Limb (tissue), 2 donors: ENCODE data around the gene LARP6.
"Not testable (repeated sequence)": the region's sequence is repeated elsewhere in the genome, so short reads cannot be mapped to it uniquely, and the experiment has no call there.

ENCODE experiments used
- DNase-seq, 2 donors: peaks; one replicate each; pipeline ENCODE4 v3.0.0-alpha.2; 2016; ENCODE audit errors: extremely low spot score in 2 of 2

Gene LARP6

DNA sequence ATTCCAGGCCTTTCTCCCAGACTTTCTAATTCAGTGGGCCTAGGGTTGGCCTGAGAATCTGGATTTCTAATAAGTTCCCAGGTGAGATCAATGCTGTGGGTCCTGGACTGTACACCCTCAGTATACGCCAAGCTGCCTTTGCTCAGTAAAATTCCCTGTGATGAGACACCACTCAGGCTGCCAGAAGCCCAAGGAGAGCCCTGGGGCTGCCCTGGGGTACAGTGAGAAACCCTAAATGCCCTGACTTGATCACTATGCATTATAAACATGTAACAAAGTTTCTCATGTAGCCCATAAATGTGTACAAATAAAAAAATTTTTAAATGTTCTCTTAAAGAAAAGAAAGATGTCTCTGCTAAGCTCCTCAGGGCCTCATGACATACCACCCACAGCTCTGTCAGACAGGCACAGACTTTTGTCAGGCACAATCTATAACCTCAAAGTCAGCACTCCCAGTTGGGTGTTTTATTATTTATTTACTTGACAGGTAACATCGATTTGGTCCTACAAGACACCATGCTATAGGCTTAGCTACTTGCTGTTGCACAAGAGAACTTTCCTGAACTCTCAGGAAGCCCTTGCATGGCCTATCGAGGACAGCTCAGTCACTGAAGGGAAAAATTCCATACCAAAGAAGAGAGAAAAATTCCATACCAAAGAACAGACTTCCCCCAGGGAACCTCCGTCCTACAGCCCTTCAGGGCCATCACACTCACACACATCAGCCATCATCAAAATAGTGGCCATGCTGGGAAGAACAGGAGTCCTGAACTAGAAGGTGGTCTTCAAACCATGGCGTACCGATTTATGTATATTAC is 22.7 kb downstream of the LARP6 start:
- DNase-seq = no peak

DNA sequence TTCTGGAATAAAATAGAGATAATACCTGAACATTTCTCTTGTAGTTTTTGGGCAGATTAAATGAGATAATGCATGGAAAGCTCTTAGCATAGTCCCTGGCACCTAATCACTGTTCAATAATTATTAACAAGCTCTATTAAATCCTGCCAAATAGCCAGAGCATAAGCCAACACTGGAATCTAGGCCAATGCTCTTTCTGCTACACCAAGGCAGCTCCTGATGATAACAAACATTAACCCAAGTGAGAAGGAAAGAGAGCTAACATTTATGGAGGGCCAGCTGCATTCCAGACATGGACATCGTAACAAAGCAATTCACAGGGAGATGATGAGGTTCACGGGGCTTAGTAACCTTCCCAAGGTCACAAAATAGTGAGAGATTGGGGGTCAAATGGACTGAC is 23.3 kb downstream of the LARP6 start:
- no peak for DNase-seq

DNA sequence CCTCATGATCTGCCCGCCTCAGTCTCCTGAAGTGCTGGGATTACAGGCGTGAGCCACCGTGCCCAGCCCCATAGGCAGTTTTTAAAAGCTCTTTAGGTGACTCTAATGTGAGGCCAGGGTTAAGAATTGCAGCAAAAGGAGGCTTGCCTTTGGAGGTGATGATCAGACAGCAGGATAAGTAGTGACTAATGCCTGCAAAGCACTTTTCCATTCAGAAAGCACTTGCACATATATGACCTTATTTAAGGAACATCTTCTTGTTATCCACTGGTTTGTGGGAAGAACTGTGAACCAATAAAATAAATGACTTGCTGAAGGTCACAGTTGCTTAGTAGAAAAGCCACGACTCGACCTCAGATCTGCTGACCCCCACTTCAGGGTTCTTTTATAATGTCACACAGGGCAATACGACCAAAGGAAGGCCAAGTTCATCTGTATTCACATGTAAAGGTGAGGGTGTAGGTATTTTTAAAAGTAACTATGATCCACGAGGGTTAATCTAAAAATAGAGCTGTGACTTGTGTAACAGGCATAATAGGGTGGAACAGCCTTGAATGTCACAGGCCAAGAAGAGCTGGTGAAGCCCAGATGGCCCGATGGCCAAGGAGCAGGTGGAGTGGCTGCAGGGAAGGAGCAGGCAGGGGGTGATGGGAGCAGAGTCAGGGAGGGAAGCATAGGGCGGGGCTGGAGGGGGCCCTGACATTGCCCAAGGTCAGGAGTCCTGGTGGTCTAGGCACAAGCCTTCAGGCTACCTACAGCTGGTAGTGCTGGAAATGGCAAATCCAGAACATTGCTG is 24.4 kb downstream of the LARP6 start:
- no peak for DNase-seq

DNA sequence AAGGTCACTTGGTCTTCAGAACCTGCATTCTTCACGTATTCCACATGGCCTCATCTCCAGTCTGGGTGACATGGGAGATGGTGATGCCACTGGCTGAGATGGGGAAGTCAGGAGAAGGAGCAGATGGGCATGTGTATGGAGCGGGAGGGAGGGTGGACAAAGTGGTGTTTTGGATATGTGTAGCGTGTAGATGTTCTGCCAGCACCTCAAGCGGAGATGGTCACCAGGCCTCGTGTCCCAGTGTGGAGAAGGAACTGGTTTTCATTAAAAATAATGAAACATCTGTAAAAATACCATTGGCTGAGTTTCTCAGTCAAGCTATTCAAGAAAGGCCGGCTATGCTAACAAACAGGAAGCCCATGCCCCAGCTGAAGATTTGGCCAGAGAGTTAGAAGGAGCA is 26.2 kb downstream of the LARP6 start:
- no peak for DNase-seq

DNA sequence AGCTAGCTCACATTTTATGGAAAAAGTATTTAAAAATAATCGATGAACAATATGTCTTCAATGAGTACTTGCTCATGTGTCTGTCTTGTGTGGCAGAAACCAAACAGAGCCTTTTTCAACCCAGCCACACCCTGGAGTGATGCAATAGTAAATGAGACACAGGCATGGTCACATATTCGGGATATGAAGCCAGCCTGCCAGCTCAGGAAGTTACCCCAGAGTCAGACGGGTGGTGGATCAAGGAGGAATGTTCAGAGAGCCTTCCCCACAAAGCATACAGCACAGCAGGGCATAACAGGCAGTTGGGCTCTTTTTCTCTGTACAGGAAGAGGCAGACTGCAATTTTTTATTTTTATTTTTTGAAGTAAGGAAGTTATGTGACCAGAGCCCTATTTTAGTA is 27.3 kb downstream of the LARP6 start:
- no peak for DNase-seq

DNA sequence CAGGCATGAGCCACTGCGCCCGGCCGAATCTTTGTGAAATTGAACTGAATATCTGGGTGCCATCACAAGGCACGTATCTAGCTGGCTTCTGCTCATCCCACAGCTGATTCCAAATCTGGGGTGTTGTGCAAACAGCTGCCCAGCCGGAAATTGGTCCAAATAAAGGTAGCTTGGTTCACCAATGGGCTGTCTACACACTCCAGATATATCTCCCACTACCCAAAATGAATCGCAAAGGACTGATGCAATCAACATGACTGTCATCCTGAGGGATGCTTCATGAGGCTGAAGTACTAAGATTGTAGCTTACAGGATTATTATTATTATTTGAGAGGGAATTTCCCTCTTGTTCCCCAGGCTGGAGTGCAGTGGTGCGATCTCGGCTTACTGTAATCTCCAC is 28.1 kb downstream of the LARP6 start:
- DNase-seq = no peak

DNA sequence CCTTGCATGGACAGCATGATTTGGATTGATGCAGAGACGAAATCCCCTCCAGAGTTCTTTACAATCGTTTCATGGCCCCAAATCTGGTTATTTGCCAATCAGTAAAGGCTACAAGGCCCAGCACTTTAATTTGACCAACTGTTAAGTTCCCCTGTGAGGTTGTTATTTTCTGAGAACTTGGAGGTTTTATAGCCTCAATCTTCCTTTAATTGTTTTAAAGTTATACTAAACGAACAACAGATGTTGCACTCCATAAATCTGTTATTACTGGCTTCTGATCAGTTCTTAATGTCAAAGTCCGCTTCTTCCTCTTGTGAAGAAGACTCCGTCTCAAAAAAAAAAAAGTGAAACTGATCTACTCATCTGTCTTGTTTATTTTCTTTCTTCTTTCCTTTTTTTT is 30.8 kb downstream of the LARP6 start:
- peak in 1 of 2 donors; percentile 32 for DNase-seq

DNA sequence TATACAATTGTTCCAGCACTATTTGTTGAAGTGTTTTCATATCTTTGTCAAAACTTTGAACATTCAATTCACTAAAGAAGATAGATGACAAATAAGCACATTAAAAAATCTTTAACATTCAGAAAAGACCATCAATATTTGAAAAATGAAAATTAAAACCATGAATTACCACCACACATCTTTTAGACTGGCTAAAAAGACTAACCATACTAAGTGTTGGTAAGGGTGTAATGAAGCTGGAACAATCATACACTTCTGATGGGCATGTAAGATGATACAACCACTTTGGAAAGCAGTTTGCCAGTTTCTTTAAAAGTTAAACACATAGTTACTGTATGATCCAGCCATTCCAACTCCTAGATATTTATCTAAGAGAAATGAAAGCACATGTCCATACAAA is 33.7 kb downstream of the LARP6 start:
- no peak for DNase-seq

DNA sequence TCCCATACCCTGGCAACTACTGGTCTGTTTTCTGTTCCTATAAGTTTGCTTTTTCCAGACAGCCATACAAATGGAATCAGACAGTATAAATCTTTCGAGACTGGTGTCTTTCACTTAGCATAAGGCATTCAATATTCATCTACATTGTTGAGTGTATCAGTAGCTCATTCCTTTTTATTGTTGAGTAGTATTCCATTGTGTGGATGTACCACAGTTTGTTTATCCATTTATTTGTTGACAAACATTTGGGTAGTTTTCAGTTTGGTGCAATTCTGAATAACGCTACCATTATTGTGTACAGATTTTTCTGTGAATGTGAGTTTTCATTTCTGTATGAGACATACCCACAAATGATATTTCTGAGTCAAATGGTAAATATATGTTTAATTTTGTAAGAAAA is 35.4 kb downstream of the LARP6 start:
- no peak for DNase-seq

DNA sequence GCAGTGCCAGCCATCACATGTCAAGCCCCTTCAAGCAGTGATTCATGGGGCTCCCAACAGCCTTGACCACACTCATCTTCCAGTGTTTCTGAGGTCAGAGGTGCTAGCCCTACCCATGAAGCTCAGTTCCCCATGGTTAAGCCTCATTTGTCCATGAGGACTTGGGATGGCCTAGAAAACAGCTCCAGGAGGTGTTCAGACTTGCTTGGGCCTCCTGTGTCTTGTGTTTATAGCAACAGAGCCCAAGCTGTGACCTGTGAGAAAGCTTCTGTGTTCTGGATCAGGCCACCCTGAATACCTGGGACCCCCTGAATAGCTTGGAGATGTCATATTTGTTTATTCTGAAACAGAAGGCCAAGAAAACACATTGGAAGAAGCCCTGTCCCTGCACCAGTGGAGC is 36.7 kb downstream of the LARP6 start:
- DNase-seq = no peak

DNA sequence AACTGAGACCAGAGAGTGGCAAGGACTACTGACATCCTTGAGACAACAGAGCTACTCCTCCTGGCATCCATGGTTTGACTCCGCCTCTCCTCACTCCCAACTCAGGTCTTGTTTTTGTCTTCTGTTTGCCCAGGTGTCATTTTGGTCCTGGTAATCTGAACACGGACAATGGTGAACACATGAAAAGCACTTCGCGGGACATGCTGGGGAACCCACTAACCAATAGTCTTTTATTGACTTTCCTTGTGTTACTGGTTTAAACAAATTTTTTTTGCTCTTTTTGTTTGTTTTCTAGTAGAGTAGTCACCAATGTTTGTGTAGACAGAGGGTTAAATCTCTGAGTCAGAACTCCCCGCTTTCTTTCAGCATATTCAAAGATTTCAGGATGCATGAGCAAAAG is 38.4 kb downstream of the LARP6 start:
- DNase-seq = no peak

DNA sequence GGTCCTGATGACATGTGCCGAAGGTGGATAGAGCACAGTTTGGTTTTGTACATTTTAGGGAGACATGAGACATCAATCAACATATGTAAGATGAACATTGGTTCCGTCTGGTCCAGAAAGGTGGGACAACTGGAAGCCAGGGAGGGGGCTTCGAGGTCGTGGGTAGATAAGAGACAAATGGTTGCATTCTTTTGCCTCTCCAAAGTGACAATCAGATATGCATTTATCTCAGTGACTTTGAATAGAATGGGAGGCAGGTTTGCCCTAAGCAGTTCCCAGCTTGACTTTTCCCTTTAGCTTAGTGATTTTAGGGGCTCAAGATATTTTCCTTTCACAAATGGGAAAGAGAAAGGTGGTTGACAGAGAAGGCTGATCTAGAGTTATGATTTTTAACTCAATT is 38.9 kb downstream of the LARP6 start:
- not testable (repeated sequence) for DNase-seq

DNA sequence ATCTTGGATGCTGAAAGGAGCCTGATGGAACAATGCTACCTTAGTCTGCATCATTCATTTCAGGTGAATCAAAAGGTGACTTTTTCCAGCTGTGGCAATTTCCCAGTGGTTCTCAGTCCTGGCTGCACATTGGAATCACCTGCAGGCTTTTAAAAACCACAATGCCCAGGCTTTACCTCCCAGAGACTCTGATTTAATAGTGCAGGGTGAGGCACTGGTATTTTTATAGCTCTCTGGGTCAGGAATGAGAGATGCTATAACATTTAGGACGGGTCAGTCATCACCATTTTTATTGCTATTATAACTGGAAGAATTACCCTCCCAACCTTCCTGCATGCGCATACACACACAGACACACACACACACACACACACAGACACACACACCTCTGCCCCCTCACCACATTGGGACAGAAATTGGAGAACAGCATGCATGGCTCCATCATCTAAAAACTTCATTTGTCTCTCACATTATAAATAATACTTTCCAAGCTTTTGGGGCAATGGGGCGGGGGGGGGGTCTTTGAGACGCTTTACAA is 41.1 kb downstream of the LARP6 start:
- DNase-seq = no peak

DNA sequence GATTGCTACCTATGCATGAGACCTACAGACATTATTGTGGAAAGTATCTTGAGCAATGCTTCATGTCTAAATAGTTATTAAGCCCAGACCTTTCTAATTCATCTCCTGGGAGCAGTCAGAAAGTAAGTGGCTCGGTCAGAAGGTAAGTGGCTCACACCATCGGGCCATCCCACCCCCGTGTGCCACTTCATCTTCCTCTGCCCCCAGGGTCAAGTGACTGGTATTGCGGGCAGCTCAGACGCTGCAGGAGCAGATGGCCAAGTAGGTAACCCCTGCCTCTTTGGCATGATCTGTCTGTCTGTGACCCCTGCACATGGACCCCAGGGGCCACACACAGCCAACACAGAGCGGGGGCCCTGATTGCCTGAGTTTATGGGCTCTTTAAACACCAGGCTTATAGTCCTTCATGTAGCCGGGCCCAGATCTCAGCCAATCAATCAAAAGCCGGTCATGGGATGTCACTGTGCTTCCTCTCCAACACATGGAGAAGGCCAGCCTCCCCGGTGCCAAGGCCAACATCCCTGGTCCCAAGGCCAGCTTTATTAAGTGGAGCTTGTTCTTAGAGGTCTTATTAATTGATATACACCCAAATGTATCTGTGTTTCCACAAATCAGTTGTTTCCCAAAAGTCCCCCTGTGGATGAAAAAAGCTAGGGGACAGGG is 42.9 kb downstream of the LARP6 start:
- no peak for DNase-seq

DNA sequence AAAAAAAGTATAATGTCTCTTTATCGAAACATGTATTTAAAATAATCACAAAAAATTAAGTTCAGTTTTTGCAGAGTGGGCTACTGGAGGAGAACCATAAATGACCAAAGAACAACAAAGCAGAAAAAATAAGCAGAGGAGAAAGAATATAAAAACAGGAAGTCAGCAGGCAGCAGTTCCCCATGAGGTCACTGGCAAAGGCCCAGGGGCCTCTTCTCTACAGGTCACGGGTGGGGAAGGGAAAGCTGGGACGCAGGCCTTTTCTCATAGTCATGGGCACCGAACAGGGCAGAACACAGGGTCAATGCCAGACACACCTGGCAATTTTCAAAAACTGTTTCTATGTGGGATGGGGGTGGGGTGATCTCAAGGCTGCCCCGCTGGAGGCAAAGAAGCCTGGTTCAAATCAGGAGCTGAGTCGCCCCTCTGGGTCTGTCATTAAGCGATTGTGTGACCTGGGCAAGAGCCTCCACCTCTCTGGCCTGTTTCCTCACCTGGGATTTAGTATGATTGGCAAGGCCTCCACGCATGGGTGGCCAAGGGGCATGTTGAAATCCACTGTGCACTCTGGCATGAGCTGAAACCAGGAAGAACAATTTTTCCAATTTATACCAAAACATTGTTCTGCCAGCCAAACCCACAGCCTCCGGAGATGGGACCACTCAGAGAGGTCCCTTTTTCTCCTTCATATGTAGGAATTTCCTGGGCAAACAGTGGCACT is 46.8 kb downstream of the LARP6 start:
- DNase-seq = no peak

DNA sequence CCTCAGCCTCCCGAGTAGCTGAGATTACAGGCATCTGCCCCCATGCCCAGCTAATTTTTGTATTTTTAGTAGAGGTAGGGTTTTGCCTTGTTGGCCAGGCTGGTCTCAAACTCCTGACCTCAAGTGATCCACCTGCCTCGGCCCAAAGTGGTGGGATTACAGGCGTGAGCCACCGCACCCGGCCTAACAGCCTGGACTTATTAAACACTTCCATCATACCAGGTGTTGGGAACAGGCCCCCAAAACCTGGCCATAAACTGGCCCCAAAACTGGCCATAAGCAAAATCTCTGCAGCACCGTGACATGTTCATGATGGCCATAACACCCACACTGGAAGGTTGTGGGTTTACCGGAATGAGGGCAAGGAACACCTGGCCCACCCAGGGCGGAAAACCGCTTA is 49.6 kb downstream of the LARP6 start:
- DNase-seq = not testable (repeated sequence)

DNA sequence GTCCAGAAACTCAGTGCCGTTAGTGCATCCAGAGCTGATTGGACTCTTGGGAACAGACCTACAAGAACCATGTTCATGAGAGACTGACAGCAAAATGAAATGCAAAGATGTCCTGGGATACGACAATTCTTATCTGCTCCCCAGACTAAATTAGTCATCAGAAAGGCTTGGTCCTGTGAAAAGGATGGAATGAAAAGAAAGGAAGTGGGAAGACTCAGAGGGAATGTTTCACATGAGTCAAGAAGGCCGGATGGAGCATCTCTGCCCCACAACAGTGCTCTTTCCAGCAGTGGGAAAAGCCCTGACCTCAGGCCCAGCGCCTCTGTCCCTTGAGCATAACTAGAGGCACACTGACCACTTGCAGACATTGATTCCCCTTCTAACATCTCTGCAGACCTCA is 51.3 kb downstream of the LARP6 start:
- DNase-seq = no peak

DNA sequence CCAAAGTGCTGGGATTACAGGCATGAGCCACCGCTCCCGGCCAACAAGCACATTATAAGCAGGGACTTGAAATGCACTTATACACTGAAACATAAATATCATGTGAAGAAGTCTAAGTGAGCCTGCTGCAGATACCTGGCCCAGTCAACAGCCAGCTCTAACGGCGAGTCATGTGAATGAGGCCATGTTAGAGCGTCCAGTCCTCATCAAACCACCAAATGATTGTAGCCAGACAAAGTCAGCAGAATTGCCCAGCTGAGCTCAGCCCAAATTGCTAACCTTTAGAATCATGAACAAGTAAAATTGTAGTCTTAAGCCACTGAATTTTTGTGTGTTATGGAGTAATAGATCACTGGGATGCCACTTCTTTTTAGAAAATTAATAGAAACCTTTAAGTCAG is 52.8 kb downstream of the LARP6 start:
- DNase-seq = no peak

DNA sequence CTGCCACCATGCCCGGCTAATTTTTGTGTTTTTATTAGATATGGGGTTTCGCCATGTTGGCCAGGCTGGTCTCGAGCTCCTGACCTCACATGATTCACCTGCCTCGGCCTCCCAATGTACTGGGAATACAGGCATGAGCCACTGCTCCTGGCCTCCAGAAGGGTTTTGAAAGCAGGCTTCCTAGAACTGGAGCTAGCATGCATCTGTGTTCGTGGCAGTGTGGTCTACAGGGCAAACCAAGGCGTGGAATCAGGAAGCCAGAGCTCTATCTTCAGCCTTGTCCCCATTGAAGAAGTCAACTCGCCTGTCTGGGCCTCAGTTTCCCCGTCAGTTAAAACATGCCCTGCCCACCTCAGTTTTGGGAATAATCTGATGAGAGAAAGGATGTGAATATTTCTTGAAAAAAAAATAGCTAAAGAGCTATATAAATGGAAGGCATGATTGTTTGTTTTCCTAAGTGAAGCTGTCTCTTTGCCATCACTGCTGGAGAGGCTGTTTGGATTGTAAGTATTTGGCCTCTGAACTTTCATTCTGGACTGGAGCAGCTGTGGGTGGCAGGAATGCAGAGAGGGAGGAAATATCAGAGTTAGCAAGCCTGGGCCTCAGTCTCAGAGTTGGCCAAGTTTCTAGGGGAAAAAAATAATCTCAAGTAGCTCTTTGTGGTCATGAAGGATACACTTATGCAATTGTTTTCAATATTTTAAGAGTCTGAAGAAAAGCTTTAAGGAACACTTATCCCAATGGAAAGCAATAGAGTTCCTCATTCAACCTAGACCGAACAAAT is 54.1 kb downstream of the LARP6 start:
- DNase-seq = peak in 1 of 2 donors; percentile 40

DNA sequence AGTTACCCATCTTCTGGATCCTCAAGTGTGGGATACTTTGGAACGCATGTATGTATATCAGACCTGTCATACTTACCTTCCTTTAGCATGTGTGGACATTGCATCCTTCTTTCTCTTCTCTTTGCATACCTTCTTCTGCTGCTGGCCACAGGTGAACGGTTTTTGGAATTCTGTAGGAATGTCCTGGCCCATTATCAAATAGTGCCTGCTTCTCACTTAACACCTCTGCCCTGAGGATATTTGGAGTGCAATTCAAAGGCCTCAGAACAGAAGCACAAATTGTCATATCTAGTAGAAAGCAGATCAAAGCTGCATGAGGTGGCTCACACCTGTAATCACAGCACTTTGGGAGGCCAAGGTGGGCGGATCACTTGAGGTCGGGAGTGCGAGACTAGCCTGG is 56.5 kb downstream of the LARP6 start:
- DNase-seq = no peak
